H1 (cell line): ENCODE measurements around the gene CCDC30.

Experiments used
- CREB1 ChIP-seq: IDR thresholded peaks from 2 replicates; pipeline ENCODE4 v1.6.1; 2012; ENCODE audit warnings: inconsistent platforms
- JUN ChIP-seq: IDR thresholded peaks from 2 replicates; pipeline ENCODE4 v1.6.1; 2011; ENCODE audit warnings: low read depth, mild to moderate bottlenecking, improper control_type of control experiment, low read length
- POLR2A ChIP-seq, 2 experiments: IDR thresholded peaks; 1 replicate in 1 of 2; 2 replicates in 1 of 2; pipeline ENCODE4 v1.6.1; 2011; ENCODE audit warnings: low read depth in 2 of 2, low read length in 2 of 2, mild to moderate bottlenecking in 2 of 2; ENCODE audit errors: control extremely low read depth in 1 of 2
- POLR2AphosphoS5 ChIP-seq: IDR thresholded peaks from 2 replicates; pipeline ENCODE4 v1.6.1; 2011; ENCODE audit warnings: low read depth, low read length
- TF ChIP-seq, protein P1 (sequence below), 3 experiments: IDR thresholded peaks; 1 replicate in 2 of 3; 2 replicates in 1 of 3; pipeline versions ENCODE4 v1.5.1 to v1.6.1; 2011; ENCODE audit warnings: low read length in 3 of 3, mild to moderate bottlenecking in 3 of 3, inconsistent platforms in 2 of 3, low read depth in 1 of 3, moderate library complexity in 1 of 3; ENCODE audit not compliant: insufficient read depth in 1 of 3; ENCODE audit errors: control extremely low read depth in 1 of 3

DNA sequence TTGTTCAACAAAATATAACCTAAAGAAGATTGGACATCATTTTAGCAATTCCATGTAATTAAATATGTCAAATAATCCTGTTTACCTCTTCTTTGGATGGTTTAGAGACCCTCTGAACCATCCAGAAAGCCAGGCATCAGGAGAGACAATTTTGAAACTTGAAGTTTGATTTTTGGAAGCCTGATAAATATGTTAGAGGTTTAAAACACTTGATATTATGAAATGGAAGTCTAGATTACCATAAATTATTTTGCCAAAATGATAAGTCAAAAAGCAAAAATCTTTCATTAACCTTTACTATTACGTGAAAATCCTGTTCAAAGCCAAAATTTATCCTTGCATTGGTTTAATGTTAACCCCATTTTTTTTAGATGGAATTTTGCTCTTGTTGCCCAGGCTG lies 43.5 kb downstream of the CCDC30 start:
- TF ChIP-seq POLR2AphosphoS5, result no peak
- no peak for TF ChIP-seq JUN
- TF ChIP-seq, protein P1, sequence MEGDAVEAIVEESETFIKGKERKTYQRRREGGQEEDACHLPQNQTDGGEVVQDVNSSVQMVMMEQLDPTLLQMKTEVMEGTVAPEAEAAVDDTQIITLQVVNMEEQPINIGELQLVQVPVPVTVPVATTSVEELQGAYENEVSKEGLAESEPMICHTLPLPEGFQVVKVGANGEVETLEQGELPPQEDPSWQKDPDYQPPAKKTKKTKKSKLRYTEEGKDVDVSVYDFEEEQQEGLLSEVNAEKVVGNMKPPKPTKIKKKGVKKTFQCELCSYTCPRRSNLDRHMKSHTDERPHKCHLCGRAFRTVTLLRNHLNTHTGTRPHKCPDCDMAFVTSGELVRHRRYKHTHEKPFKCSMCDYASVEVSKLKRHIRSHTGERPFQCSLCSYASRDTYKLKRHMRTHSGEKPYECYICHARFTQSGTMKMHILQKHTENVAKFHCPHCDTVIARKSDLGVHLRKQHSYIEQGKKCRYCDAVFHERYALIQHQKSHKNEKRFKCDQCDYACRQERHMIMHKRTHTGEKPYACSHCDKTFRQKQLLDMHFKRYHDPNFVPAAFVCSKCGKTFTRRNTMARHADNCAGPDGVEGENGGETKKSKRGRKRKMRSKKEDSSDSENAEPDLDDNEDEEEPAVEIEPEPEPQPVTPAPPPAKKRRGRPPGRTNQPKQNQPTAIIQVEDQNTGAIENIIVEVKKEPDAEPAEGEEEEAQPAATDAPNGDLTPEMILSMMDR (IDR thresholded peaks at IDR 0.05; ENCODE audit: control extremely low read depth in 1 of 3, insufficient read depth in 1 of 3, low read depth in 1 of 3, low read length in 3 of 3), result no peak
- TF ChIP-seq POLR2A (IDR thresholded peaks at IDR 0.05; ENCODE audit: control extremely low read depth in 1 of 2, low read depth in 2 of 2, low read length in 2 of 2), result no peak
- TF ChIP-seq CREB1, result no peak
